WTC11 (cell line): ENCODE measurements around the gene MEGF9. TPM values are rescaled to one million over a fixed set of nuclear protein-coding genes. Genes with fewer than 3 reads are reported as not detected.

ENCODE experiments used
- ATAC-seq: fragments of 200-7000 bp; cut with Tn5 transposase; 2 replicates; pipeline ENCODE4 v1.10.0; 2021; ENCODE audit warnings: mild to moderate bottlenecking, moderate library complexity
- CTCF ChIA-PET: fragments of 300-600 bp; sonication (Branson Sonifier 250); formaldehyde crosslinking; loops from one replicate; lab custom pipeline; 2021; ENCODE audit warnings: antibody characterized with exemption; lab: Charles Lee
- POLR2A ChIA-PET: fragments of 350-600 bp; sonication (Branson Sonifier 250); formaldehyde crosslinking; loops from one replicate; lab custom pipeline; 2021; ENCODE audit warnings: antibody characterized with exemption; lab: Charles Lee
- DNase-seq: peaks from one replicate; pipeline ENCODE4 v3.0.0; 2021; ENCODE audit warnings: low spot score
- H3K27ac Mint-ChIP-seq: 2 replicates; pipeline ENCODE4 v1.8.0; 2021; ENCODE audit warnings: mixed read lengths
- H3K27me3 Mint-ChIP-seq: 2 replicates; pipeline ENCODE4 v1.8.0; 2021; ENCODE audit warnings: low read depth, mild to moderate bottlenecking, moderate library complexity, mixed read lengths
- H3K36me3 Mint-ChIP-seq: 2 replicates; pipeline ENCODE4 v1.8.0; 2021; ENCODE audit warnings: mixed read lengths
- H3K4me1 Mint-ChIP-seq: 2 replicates; pipeline ENCODE4 v1.8.0; 2022; ENCODE audit warnings: mixed read lengths
- H3K4me3 Mint-ChIP-seq: 2 replicates; pipeline ENCODE4 v1.8.0; 2021; ENCODE audit warnings: mild to moderate bottlenecking, moderate library complexity, mixed read lengths
- H3K9me3 Mint-ChIP-seq: 2 replicates; pipeline ENCODE4 v1.8.0; 2021; ENCODE audit warnings: mixed read lengths
- ATF1 ChIP-seq: sonication (generic); formaldehyde crosslinking; IDR thresholded peaks from 2 replicates; pipeline ENCODE4 v1.8.1; 2023; ENCODE audit warnings: mild to moderate bottlenecking, moderate library complexity, missing genetic modification reagents
- E2F5 ChIP-seq: sonication (generic); formaldehyde crosslinking; IDR thresholded peaks from 2 replicates; pipeline ENCODE4 v1.8.1; 2022; ENCODE audit warnings: mild to moderate bottlenecking, moderate library complexity, missing genetic modification reagents
- GRHL2 ChIP-seq: fragments of 250-450 bp; sonication (Bioruptor Pico); IDR thresholded peaks from 2 replicates; pipeline ENCODE4 v1.8.0; 2022; ENCODE audit warnings: mild to moderate bottlenecking, moderate library complexity; ENCODE audit not compliant: insufficient replicate concordance, severe bottlenecking
- IRF2 ChIP-seq: sonication (generic); formaldehyde crosslinking; IDR thresholded peaks from 2 replicates; pipeline ENCODE4 v1.8.0; 2022; ENCODE audit warnings: low read depth, missing genetic modification reagents, borderline replicate concordance
- NR1H2 ChIP-seq: sonication (generic); formaldehyde crosslinking; IDR thresholded peaks from 2 replicates; pipeline ENCODE4 v1.9.0; 2021; ENCODE audit warnings: mild to moderate bottlenecking, moderate library complexity, missing genetic modification reagents
- NR2C2 ChIP-seq: sonication (generic); formaldehyde crosslinking; IDR thresholded peaks from 2 replicates; pipeline ENCODE4 v1.8.0; 2022; ENCODE audit warnings: mild to moderate bottlenecking, missing genetic modification reagents
- SMAD4 ChIP-seq: sonication (generic); formaldehyde crosslinking; IDR thresholded peaks from 2 replicates; pipeline ENCODE4 v1.8.0; 2022; ENCODE audit warnings: mild to moderate bottlenecking, missing genetic modification reagents
- TCF7 ChIP-seq: sonication (generic); formaldehyde crosslinking; IDR thresholded peaks from 2 replicates; pipeline ENCODE4 v1.8.0; 2022; ENCODE audit warnings: mild to moderate bottlenecking, low read depth, missing genetic modification reagents, moderate library complexity
- ZNF219 ChIP-seq: sonication (generic); formaldehyde crosslinking; IDR thresholded peaks from 2 replicates; pipeline ENCODE4 v1.8.0; 2023; ENCODE audit warnings: missing genetic modification reagents, mild to moderate bottlenecking, borderline replicate concordance
- ZNF671 ChIP-seq: fragments of 250-450 bp; sonication (Bioruptor Pico); IDR thresholded peaks from 2 replicates; pipeline ENCODE4 v1.8.0; 2021; ENCODE audit warnings: mild to moderate bottlenecking
- ZSCAN18 ChIP-seq: fragments of 250-450 bp; sonication (Bioruptor Pico); IDR thresholded peaks from 2 replicates; pipeline ENCODE4 v2.1.2; 2022; ENCODE audit warnings: mild to moderate bottlenecking, moderate library complexity
- total RNA-seq: library from RNA; stranded (reverse); gene quantifications from 3 replicates; pipeline ENCODE4 v1.2.3, GENCODE V29; 2021
- TF ChIP-seq, protein P1 (sequence below): sonication (generic); formaldehyde crosslinking; IDR thresholded peaks from 2 replicates; pipeline ENCODE4 v1.8.1; 2023; ENCODE audit warnings: mild to moderate bottlenecking, missing genetic modification reagents, borderline replicate concordance
- TF ChIP-seq, protein P2 (sequence below): fragments of 250-450 bp; sonication (Bioruptor Pico); IDR thresholded peaks from 2 replicates; pipeline ENCODE4 v1.9.0; 2021; ENCODE audit warnings: mild to moderate bottlenecking
- TF ChIP-seq, protein P3 (sequence below): fragments of 250-450 bp; sonication (Bioruptor Pico); IDR thresholded peaks from 2 replicates; pipeline ENCODE4 v1.8.0; 2021; ENCODE audit warnings: mild to moderate bottlenecking
- TF ChIP-seq, protein P4 (sequence below): fragments of 250-450 bp; sonication (Bioruptor Pico); IDR thresholded peaks from 2 replicates; pipeline ENCODE4 v1.9.0; 2021; ENCODE audit warnings: mild to moderate bottlenecking, borderline replicate concordance
- TF ChIP-seq, protein P5 (sequence below): sonication (generic); formaldehyde crosslinking; conservative IDR thresholded peaks from 2 replicates; pipeline ENCODE4 v1.8.1; 2022; ENCODE audit warnings: mild to moderate bottlenecking, missing genetic modification reagents

MEGF9 gene
- total RNA-seq, 1 experiment from 2014 or later, result 0.92 TPM

DNA sequence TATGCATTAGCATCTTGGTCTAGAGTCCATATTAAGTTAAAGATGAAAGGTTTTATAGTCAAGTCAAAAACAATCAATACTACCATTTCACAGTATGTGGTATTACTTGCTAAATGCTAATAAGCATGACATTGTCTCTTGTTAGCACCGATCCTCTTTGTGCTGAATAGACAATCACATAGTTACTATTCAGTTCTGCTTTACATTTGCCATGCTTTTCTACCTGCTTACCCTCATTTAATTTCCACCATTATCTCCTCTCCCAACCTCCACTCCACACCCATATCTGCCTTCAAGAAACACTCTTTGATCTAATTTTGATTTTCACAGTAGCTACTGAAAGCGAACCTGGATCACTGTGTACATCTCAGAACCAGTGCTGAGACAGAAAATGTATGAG, 16.8 kb downstream of the MEGF9 start:
- Mint-ChIP-seq H3K4me1 (peaks cover 5% of the 10 kb centered on the region), H3K4me3 (no peak overlapping the region), H3K36me3 (no peaks in the 10 kb centered on the region), H3K27ac (no peak overlapping the region), H3K9me3 (no peaks in the 10 kb centered on the region), H3K27me3 (peaks cover 10% of the 10 kb centered on the region)
- ATAC-seq (no peak), DNase-seq (no peak)
- CTCF ChIA-PET, result no interaction called here
- TF ChIP-seq E2F5 (CRISPR knock-in tag) (no peak), TCF7 (CRISPR knock-in tag) (no peak), ZNF219 (CRISPR knock-in tag) (no peak), ATF1 (CRISPR knock-in tag) (no peak), SMAD4 (CRISPR knock-in tag) (no peak), NR1H2 (no peak), NR2C2 (no peak), ZNF671 (no peak), ZSCAN18 (no peak), GRHL2 (CRISPR knock-in tag) (no peak), IRF2 (CRISPR knock-in tag) (no peak)
- TF ChIP-seq, protein P1, sequence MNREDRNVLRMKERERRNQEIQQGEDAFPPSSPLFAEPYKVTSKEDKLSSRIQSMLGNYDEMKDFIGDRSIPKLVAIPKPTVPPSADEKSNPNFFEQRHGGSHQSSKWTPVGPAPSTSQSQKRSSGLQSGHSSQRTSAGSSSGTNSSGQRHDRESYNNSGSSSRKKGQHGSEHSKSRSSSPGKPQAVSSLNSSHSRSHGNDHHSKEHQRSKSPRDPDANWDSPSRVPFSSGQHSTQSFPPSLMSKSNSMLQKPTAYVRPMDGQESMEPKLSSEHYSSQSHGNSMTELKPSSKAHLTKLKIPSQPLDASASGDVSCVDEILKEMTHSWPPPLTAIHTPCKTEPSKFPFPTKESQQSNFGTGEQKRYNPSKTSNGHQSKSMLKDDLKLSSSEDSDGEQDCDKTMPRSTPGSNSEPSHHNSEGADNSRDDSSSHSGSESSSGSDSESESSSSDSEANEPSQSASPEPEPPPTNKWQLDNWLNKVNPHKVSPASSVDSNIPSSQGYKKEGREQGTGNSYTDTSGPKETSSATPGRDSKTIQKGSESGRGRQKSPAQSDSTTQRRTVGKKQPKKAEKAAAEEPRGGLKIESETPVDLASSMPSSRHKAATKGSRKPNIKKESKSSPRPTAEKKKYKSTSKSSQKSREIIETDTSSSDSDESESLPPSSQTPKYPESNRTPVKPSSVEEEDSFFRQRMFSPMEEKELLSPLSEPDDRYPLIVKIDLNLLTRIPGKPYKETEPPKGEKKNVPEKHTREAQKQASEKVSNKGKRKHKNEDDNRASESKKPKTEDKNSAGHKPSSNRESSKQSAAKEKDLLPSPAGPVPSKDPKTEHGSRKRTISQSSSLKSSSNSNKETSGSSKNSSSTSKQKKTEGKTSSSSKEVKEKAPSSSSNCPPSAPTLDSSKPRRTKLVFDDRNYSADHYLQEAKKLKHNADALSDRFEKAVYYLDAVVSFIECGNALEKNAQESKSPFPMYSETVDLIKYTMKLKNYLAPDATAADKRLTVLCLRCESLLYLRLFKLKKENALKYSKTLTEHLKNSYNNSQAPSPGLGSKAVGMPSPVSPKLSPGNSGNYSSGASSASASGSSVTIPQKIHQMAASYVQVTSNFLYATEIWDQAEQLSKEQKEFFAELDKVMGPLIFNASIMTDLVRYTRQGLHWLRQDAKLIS, result no peak
- TF ChIP-seq, protein P2, sequence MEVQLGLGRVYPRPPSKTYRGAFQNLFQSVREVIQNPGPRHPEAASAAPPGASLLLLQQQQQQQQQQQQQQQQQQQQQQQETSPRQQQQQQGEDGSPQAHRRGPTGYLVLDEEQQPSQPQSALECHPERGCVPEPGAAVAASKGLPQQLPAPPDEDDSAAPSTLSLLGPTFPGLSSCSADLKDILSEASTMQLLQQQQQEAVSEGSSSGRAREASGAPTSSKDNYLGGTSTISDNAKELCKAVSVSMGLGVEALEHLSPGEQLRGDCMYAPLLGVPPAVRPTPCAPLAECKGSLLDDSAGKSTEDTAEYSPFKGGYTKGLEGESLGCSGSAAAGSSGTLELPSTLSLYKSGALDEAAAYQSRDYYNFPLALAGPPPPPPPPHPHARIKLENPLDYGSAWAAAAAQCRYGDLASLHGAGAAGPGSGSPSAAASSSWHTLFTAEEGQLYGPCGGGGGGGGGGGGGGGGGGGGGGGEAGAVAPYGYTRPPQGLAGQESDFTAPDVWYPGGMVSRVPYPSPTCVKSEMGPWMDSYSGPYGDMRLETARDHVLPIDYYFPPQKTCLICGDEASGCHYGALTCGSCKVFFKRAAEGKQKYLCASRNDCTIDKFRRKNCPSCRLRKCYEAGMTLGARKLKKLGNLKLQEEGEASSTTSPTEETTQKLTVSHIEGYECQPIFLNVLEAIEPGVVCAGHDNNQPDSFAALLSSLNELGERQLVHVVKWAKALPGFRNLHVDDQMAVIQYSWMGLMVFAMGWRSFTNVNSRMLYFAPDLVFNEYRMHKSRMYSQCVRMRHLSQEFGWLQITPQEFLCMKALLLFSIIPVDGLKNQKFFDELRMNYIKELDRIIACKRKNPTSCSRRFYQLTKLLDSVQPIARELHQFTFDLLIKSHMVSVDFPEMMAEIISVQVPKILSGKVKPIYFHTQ (CRISPR knock-in tag), result no peak
- TF ChIP-seq, protein P3, sequence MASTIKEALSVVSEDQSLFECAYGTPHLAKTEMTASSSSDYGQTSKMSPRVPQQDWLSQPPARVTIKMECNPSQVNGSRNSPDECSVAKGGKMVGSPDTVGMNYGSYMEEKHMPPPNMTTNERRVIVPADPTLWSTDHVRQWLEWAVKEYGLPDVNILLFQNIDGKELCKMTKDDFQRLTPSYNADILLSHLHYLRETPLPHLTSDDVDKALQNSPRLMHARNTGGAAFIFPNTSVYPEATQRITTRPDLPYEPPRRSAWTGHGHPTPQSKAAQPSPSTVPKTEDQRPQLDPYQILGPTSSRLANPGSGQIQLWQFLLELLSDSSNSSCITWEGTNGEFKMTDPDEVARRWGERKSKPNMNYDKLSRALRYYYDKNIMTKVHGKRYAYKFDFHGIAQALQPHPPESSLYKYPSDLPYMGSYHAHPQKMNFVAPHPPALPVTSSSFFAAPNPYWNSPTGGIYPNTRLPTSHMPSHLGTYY (CRISPR knock-in tag), result no peak
- TF ChIP-seq, protein P4, sequence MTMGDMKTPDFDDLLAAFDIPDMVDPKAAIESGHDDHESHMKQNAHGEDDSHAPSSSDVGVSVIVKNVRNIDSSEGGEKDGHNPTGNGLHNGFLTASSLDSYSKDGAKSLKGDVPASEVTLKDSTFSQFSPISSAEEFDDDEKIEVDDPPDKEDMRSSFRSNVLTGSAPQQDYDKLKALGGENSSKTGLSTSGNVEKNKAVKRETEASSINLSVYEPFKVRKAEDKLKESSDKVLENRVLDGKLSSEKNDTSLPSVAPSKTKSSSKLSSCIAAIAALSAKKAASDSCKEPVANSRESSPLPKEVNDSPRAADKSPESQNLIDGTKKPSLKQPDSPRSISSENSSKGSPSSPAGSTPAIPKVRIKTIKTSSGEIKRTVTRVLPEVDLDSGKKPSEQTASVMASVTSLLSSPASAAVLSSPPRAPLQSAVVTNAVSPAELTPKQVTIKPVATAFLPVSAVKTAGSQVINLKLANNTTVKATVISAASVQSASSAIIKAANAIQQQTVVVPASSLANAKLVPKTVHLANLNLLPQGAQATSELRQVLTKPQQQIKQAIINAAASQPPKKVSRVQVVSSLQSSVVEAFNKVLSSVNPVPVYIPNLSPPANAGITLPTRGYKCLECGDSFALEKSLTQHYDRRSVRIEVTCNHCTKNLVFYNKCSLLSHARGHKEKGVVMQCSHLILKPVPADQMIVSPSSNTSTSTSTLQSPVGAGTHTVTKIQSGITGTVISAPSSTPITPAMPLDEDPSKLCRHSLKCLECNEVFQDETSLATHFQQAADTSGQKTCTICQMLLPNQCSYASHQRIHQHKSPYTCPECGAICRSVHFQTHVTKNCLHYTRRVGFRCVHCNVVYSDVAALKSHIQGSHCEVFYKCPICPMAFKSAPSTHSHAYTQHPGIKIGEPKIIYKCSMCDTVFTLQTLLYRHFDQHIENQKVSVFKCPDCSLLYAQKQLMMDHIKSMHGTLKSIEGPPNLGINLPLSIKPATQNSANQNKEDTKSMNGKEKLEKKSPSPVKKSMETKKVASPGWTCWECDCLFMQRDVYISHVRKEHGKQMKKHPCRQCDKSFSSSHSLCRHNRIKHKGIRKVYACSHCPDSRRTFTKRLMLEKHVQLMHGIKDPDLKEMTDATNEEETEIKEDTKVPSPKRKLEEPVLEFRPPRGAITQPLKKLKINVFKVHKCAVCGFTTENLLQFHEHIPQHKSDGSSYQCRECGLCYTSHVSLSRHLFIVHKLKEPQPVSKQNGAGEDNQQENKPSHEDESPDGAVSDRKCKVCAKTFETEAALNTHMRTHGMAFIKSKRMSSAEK (CRISPR knock-in tag), result no peak
- TF ChIP-seq, protein P5, sequence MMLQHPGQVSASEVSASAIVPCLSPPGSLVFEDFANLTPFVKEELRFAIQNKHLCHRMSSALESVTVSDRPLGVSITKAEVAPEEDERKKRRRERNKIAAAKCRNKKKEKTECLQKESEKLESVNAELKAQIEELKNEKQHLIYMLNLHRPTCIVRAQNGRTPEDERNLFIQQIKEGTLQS, result no peak
- POLR2A ChIA-PET, result no interaction called here
